Measurements from ENCODE around the gene RFX2. TPM values are rescaled to one million over a fixed set of nuclear protein-coding genes. Genes with fewer than 3 reads are reported as not detected.
"Not testable (repeated sequence)": the region's sequence is repeated elsewhere in the genome, so short reads cannot be mapped to it uniquely, and the experiment has no call there.

RFX2 gene
- total RNA-seq, 1 donor from 2014 or later = 5.2 TPM

DNA sequence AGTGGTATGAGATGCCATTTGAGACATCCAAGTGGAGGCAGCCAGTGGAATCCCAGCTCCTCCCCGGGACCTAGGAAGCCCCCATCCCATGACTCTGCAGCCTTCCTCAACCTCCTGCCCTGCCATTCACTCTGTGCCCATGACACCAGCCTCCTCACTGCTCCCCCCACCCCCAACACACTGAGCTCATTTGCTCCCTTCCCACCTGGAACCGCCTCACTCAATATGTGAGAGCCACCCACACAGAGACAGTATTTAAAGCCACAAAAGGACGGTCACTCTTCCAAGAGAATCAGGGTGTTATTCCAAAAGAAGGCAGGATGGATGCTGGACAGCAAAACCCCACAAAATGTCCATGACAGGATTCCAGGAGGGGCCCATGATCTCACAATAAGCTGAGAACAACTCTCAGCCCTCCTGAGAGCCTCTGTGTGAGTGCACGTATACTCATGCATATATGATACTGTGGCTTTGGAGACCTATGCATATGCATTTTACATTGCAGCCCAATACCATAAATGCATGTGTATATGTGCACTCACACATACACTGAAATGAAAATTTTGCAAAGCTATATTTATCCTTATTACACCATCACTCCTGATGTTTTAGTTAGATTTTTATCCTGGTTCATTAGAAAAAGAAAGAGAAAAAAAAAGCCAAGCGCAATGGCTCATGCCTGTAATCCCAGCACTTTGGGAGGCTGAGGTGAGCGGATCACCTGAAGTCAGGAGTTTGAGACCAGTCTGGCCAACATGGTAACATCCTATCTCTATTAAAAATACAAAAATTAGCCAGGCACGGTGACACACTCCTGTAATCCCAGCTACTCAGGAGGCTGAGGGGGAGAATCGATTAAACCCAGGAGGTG, 121.5 kb downstream of the RFX2 start:
- no peaks in the 10 kb centered on the region for H3K9me3 ChIP-seq (ENCODE audit: control insufficient read depth in 3 of 3, low read length in 3 of 3)
- peaks cover 0 to 3% (median 0%) of the 10 kb centered on the region in 3 donors for H3K27me3 ChIP-seq (ENCODE audit: control insufficient read depth in 3 of 3, insufficient read depth in 3 of 3, low read length in 3 of 3)
- H3K4me1 ChIP-seq (ENCODE audit: control insufficient read depth in 3 of 3, insufficient read depth in 3 of 3, low read length in 3 of 3) = peaks cover 4 to 10% (median 4%) of the 10 kb centered on the region in 3 donors
- H3K27ac ChIP-seq (ENCODE audit: low read depth, low read length) = no peak overlapping the region
- no peak overlapping the region for H3K9ac ChIP-seq (ENCODE audit: low read depth in 1 of 3, low read length in 3 of 3)
- no peak overlapping the region for H3K4me3 ChIP-seq (ENCODE audit: low read length in 3 of 3)
- H3K36me3 ChIP-seq (ENCODE audit: control insufficient read depth in 3 of 3, insufficient read depth in 3 of 3, low read length in 3 of 3) = no peaks in the 10 kb centered on the region

DNA sequence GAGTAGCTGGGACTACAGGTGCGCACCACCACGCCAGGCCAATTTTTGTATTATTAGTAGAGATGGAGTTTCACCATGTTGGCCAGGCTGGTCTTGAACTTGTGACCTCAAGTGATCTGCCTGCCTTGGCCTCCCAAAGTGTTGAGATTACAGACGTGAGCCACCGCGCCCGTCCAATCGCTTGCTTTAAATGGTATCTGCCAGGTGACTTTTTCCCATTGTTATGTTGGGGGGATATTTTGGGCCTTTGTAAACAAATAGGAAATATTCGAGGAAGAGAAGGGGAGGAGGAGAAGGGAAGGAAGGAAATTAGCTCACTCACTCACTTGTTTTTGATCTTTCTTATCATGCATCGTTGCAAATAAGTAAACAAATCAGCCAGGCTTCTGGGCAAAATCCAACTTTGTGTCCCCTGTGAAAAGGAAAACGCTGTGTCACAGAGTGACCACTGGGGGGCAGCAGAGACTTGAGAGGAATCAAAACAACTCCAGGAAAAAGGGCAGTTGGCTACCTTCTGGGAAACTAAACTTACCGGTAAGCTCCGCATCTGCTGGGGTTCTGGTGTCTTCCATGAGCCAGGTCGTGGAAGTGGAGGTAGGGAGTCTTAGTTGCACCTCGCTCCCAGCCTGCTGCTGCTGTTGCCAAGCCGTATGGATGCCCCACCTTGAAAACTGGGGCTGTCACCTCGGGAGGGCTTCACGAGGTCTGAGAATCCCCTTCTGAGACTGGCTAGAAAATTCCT, 123.1 kb downstream of the RFX2 start:
- Histone ChIP-seq H3K4me3 (ENCODE audit: low read length in 3 of 3) (peak overlapping the region; percentile 71 to 76 (median 76)), H3K9me3 (ENCODE audit: control insufficient read depth in 3 of 3, low read length in 3 of 3) (no peaks in the 10 kb centered on the region), H3K4me1 (ENCODE audit: control insufficient read depth in 3 of 3, insufficient read depth in 3 of 3, low read length in 3 of 3) (peaks cover 4 to 6% (median 4%) of the 10 kb centered on the region in 3 donors), H3K36me3 (ENCODE audit: control insufficient read depth in 3 of 3, insufficient read depth in 3 of 3, low read length in 3 of 3) (no peaks in the 10 kb centered on the region), H3K27me3 (ENCODE audit: control insufficient read depth in 3 of 3, insufficient read depth in 3 of 3, low read length in 3 of 3) (peaks cover 0 to 3% (median 0%) of the 10 kb centered on the region in 3 donors), H3K9ac (ENCODE audit: low read depth in 1 of 3, low read length in 3 of 3) (peak overlapping the region; percentile 54 to 69 (median 57)), H3K27ac (ENCODE audit: low read depth, low read length) (no peak overlapping the region)

- not testable (repeated sequence) for H3K4me1 ChIP-seq (ENCODE audit: control insufficient read depth in 3 of 3, insufficient read depth in 3 of 3, low read length in 3 of 3); H3K4me3 ChIP-seq (ENCODE audit: low read length in 3 of 3); H3K9ac ChIP-seq (ENCODE audit: low read depth in 1 of 3, low read length in 3 of 3); H3K36me3 ChIP-seq (ENCODE audit: control insufficient read depth in 3 of 3, insufficient read depth in 3 of 3, low read length in 3 of 3); H3K27me3 ChIP-seq (ENCODE audit: control insufficient read depth in 3 of 3, insufficient read depth in 3 of 3, low read length in 3 of 3); H3K9me3 ChIP-seq (ENCODE audit: control insufficient read depth in 3 of 3, low read length in 3 of 3); H3K27ac ChIP-seq (ENCODE audit: low read depth, low read length)
Observed at GRCh38 chr19:5985837-5986236, 124.5 kb downstream of the RFX2 start.

DNA sequence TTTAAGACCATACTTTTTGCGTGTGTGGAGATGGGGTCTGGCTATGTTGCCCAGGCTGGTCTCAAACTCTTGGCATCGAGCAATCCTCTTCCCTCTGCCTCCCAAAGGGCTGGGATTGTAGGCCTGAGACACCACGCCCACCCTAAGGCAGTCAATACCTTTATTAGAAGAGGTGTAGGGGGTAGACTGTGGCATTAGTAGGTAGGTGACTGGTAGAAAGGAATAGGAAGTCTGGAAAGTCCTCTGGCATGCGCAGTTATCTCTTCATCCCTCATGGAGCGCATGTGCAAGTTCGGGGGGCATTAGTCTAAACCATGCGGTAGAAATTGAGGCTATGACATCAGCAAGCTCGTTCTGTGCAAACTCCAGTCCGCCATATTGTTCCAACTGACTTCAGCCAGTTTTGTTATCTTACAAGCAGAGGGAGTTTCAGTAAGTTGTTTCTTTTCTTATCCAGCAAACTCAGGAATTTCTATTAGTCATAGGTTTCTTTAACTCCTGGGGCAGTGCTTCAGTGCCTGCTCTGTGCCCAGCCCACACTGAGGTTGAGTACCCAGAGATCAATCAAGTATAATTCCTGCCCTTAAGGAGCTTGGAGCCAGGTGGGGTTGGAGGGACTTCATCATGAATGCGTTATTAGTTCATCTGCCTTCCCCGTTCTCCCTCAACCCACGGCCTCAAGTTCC, 125.1 kb downstream of the RFX2 start:
- Histone ChIP-seq H3K36me3 (ENCODE audit: control insufficient read depth in 3 of 3, insufficient read depth in 3 of 3, low read length in 3 of 3) (no peaks in the 10 kb centered on the region), H3K4me3 (ENCODE audit: low read length in 3 of 3) (no peak overlapping the region), H3K27ac (ENCODE audit: low read depth, low read length) (no peak overlapping the region), H3K9ac (ENCODE audit: low read depth in 1 of 3, low read length in 3 of 3) (no peak overlapping the region), H3K4me1 (ENCODE audit: control insufficient read depth in 3 of 3, insufficient read depth in 3 of 3, low read length in 3 of 3) (peaks cover 4 to 6% (median 4%) of the 10 kb centered on the region in 3 donors), H3K9me3 (ENCODE audit: control insufficient read depth in 3 of 3, low read length in 3 of 3) (no peaks in the 10 kb centered on the region), H3K27me3 (ENCODE audit: control insufficient read depth in 3 of 3, insufficient read depth in 3 of 3, low read length in 3 of 3) (peaks cover 0 to 3% (median 0%) of the 10 kb centered on the region in 3 donors)

- no peak overlapping the region for H3K9ac ChIP-seq (ENCODE audit: low read depth in 1 of 3, low read length in 3 of 3)
- H3K27me3 ChIP-seq (ENCODE audit: control insufficient read depth in 3 of 3, insufficient read depth in 3 of 3, low read length in 3 of 3) = peaks cover 0 to 3% (median 0%) of the 10 kb centered on the region in 3 donors
Observed at GRCh38 chr19:5984600-5984999, 125.7 kb downstream of the RFX2 start.

GRCh38 chr19:5983367-5983955, 126.8 kb downstream of the RFX2 start:
- Histone ChIP-seq H3K27ac (ENCODE audit: low read depth, low read length) (no peak overlapping the region), H3K36me3 (ENCODE audit: control insufficient read depth in 3 of 3, insufficient read depth in 3 of 3, low read length in 3 of 3) (no peaks in the 10 kb centered on the region), H3K4me3 (ENCODE audit: low read length in 3 of 3) (no peak overlapping the region), H3K4me1 (ENCODE audit: control insufficient read depth in 3 of 3, insufficient read depth in 3 of 3, low read length in 3 of 3) (peaks cover 8 to 19% (median 11%) of the 10 kb centered on the region in 3 donors), H3K9me3 (ENCODE audit: control insufficient read depth in 3 of 3, low read length in 3 of 3) (no peaks in the 10 kb centered on the region), H3K9ac (ENCODE audit: low read depth in 1 of 3, low read length in 3 of 3) (no peak overlapping the region), H3K27me3 (ENCODE audit: control insufficient read depth in 3 of 3, insufficient read depth in 3 of 3, low read length in 3 of 3) (peaks cover 0 to 2% (median 0%) of the 10 kb centered on the region in 3 donors)

More at GRCh38 chr19:5984600-5984999, 125.7 kb downstream of the RFX2 start:
- peaks cover 4 to 10% (median 4%) of the 10 kb centered on the region in 3 donors for H3K4me1 ChIP-seq (ENCODE audit: control insufficient read depth in 3 of 3, insufficient read depth in 3 of 3, low read length in 3 of 3)
- H3K9me3 ChIP-seq (ENCODE audit: control insufficient read depth in 3 of 3, low read length in 3 of 3) = no peaks in the 10 kb centered on the region
- H3K27ac ChIP-seq (ENCODE audit: low read depth, low read length) = no peak overlapping the region
- no peaks in the 10 kb centered on the region for H3K36me3 ChIP-seq (ENCODE audit: control insufficient read depth in 3 of 3, insufficient read depth in 3 of 3, low read length in 3 of 3)
- H3K4me3 ChIP-seq (ENCODE audit: low read length in 3 of 3) = no peak overlapping the region

- H3K4me1 ChIP-seq (ENCODE audit: control insufficient read depth in 3 of 3, insufficient read depth in 3 of 3, low read length in 3 of 3) = peaks cover 30 to 50% (median 41%) of the 10 kb centered on the region in 3 donors
- peaks cover 7 to 14% (median 9%) of the 10 kb centered on the region in 3 donors for H3K36me3 ChIP-seq (ENCODE audit: control insufficient read depth in 3 of 3, insufficient read depth in 3 of 3, low read length in 3 of 3)
- H3K9ac ChIP-seq (ENCODE audit: low read depth in 1 of 3, low read length in 3 of 3) = peak overlapping the region; percentile 68 to 93 (median 90)
- H3K9me3 ChIP-seq (ENCODE audit: control insufficient read depth in 3 of 3, low read length in 3 of 3) = no peaks in the 10 kb centered on the region
- no peaks in the 10 kb centered on the region for H3K27me3 ChIP-seq (ENCODE audit: control insufficient read depth in 3 of 3, insufficient read depth in 3 of 3, low read length in 3 of 3)
- H3K4me3 ChIP-seq (ENCODE audit: low read length in 3 of 3) = peak overlapping the region; percentile 68 to 90 (median 78)
- peak overlapping the region; percentile 92 for H3K27ac ChIP-seq (ENCODE audit: low read depth, low read length)
Observed at GRCh38 chr19:5978606-5979552, 131.4 kb downstream of the RFX2 start.

DNA sequence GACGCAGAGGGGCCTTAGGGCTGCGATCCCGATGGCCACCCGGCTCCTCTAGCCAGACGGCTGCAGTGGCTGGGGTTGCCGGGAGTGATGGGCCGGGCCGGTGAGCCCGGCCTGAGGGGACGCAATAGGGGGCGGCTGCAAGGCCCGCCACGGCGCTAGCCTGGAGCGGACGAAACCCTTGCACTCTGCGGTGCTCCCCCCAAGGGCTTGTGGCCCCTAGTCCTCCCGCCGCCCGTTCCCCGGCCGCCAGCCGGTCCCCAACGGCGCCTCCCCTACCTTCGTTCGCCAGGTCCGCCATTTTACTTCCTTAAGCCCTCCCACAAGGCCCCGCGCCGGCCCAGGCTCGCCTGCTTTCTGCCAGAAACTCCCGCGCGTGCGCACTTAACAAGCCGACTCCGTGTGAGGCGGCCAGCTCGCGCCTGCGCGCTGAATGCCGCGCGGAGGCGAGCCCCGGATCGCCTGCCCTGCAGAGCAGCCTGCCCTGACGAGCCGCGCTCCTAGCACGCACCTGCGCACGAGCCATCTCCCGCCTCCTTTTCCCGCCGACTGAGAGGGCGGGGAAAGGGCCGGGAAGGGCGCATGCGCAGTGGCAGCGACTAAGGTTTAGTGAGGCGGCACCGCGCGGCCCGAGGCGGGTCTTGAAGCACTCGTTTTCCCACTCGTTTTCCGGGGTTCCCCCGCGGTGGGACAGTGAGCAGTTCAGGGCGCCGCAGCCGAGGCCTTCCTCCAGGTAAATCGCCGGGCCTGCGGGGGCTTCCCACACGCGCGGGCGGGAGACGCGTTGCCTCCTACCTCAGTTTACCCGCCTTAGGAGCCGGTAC, 132.3 kb downstream of the RFX2 start, which contains the start of gene RANBP3:
TSS of gene RANBP3 (minus strand) at position 356 of the 821 bp plus-strand sequence. CDS start at position 298, 58 bp downstream.
- Histone ChIP-seq H3K4me1 (ENCODE audit: control insufficient read depth in 3 of 3, insufficient read depth in 3 of 3, low read length in 3 of 3) (peaks cover 30 to 51% (median 41%) of the 10 kb centered on the region in 3 donors), H3K4me3 (ENCODE audit: low read length in 3 of 3) (peak within 1 kb of the TSS; percentile 78 to 90 (median 88)), H3K27ac (ENCODE audit: low read depth, low read length) (peak within 1 kb of the TSS; percentile 92), H3K36me3 (ENCODE audit: control insufficient read depth in 3 of 3, insufficient read depth in 3 of 3, low read length in 3 of 3) (peaks cover 10 to 19% (median 12%) of the 10 kb centered on the region in 3 donors), H3K27me3 (ENCODE audit: control insufficient read depth in 3 of 3, insufficient read depth in 3 of 3, low read length in 3 of 3) (no peaks in the 10 kb centered on the region), H3K9me3 (ENCODE audit: control insufficient read depth in 3 of 3, low read length in 3 of 3) (no peaks in the 10 kb centered on the region), H3K9ac (ENCODE audit: low read depth in 1 of 3, low read length in 3 of 3) (peak within 1 kb of the TSS; percentile 90 to 93 (median 91))

Measured in skeletal muscle tissue (tissue), 4 donors.